HL-60 (cell line): Measurements from ENCODE around the gene ADAMTS2.

Source experiments
- TF ChIP-seq, protein P1 (sequence below): IDR thresholded peaks from one replicate; pipeline ENCODE4 v1.5.1; 2011; ENCODE audit warnings: low read length, control low read depth, inconsistent platforms; ENCODE audit not compliant: insufficient read depth
- TF ChIP-seq, protein P2 (sequence below): IDR thresholded peaks from 2 replicates; pipeline ENCODE4 v1.6.1; 2012; ENCODE audit warnings: low read depth; ENCODE audit not compliant: insufficient replicate concordance

DNA sequence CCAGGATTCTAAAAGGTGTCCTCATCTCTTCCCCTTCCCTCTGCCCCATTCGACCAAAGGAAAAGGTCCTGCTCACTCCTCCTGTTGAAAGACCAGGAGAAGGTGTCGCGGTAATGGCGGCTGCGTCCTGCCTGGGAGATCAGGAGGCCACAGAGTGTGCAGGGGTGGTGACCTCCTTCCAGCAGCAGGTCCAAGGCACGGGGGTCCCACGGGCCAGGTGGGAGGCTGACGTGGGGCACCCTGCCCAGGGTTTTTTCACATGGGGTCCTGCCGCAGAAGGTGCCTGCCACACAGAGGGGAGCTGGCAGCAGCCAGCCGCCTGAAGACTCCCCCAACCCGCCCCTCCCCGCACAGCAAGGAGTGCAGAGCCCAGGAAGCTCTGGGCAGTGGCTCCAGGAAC, 22.2 kb upstream of the ADAMTS2 start:
- TF ChIP-seq, protein P1, sequence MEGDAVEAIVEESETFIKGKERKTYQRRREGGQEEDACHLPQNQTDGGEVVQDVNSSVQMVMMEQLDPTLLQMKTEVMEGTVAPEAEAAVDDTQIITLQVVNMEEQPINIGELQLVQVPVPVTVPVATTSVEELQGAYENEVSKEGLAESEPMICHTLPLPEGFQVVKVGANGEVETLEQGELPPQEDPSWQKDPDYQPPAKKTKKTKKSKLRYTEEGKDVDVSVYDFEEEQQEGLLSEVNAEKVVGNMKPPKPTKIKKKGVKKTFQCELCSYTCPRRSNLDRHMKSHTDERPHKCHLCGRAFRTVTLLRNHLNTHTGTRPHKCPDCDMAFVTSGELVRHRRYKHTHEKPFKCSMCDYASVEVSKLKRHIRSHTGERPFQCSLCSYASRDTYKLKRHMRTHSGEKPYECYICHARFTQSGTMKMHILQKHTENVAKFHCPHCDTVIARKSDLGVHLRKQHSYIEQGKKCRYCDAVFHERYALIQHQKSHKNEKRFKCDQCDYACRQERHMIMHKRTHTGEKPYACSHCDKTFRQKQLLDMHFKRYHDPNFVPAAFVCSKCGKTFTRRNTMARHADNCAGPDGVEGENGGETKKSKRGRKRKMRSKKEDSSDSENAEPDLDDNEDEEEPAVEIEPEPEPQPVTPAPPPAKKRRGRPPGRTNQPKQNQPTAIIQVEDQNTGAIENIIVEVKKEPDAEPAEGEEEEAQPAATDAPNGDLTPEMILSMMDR: no peak
- TF ChIP-seq, protein P2, sequence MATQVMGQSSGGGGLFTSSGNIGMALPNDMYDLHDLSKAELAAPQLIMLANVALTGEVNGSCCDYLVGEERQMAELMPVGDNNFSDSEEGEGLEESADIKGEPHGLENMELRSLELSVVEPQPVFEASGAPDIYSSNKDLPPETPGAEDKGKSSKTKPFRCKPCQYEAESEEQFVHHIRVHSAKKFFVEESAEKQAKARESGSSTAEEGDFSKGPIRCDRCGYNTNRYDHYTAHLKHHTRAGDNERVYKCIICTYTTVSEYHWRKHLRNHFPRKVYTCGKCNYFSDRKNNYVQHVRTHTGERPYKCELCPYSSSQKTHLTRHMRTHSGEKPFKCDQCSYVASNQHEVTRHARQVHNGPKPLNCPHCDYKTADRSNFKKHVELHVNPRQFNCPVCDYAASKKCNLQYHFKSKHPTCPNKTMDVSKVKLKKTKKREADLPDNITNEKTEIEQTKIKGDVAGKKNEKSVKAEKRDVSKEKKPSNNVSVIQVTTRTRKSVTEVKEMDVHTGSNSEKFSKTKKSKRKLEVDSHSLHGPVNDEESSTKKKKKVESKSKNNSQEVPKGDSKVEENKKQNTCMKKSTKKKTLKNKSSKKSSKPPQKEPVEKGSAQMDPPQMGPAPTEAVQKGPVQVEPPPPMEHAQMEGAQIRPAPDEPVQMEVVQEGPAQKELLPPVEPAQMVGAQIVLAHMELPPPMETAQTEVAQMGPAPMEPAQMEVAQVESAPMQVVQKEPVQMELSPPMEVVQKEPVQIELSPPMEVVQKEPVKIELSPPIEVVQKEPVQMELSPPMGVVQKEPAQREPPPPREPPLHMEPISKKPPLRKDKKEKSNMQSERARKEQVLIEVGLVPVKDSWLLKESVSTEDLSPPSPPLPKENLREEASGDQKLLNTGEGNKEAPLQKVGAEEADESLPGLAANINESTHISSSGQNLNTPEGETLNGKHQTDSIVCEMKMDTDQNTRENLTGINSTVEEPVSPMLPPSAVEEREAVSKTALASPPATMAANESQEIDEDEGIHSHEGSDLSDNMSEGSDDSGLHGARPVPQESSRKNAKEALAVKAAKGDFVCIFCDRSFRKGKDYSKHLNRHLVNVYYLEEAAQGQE: no peak
